PC-3 (cell line): ENCODE data around the gene C1S.

ENCODE experiments used
- CTCF ChIP-seq: fragments of 300-600 bp; sonication (generic); conservative IDR thresholded peaks from 2 replicates; pipeline ENCODE4 v1.5.1; 2017; ENCODE audit warnings: antibody characterized with exemption, low read depth, mild to moderate bottlenecking, low read length
- EZH2 ChIP-seq: fragments of 300-600 bp; sonication (generic); IDR thresholded peaks from one replicate; pipeline ENCODE4 v1.6.1; 2017; ENCODE audit warnings: antibody characterized with exemption, mild to moderate bottlenecking, low read length; ENCODE audit not compliant: unreplicated experiment

GRCh38 chr12:7091660-7092228 lies 31.2 kb downstream of the C1S start:
- TF ChIP-seq CTCF = no peak
- no peak for TF ChIP-seq EZH2
